ENCODE results near the gene RRP9. TPM values are rescaled to one million over a fixed set of nuclear protein-coding genes. Genes with fewer than 3 reads are reported as not detected.
"Not testable (repeated sequence)": the region's sequence is repeated elsewhere in the genome, so short reads cannot be mapped to it uniquely, and the experiment has no call there.

RRP9 gene
- total RNA-seq, 1 donor from 2014 or later = 95.5 TPM

- intact Hi-C loops (cut with micrococcal nuclease) = no loop called here
- DNase-seq = no peak
- H3K4me1 Mint-ChIP-seq = peaks cover 12% of the 10 kb centered on the region
- H3K27ac Mint-ChIP-seq = no peak overlapping the region
- peaks cover 54% of the 10 kb centered on the region for H3K36me3 Mint-ChIP-seq (ENCODE audit: low read depth)
- no peak overlapping the region for H3K4me3 Mint-ChIP-seq
- no peaks in the 10 kb centered on the region for H3K9me3 Mint-ChIP-seq
- H3K27me3 Mint-ChIP-seq = no peaks in the 10 kb centered on the region
These were observed 6.5 kb downstream of the RRP9 start for GRCh38 chr3:51934991-51935885.

GRCh38 chr3:51934139-51934850 lies 7.4 kb downstream of the RRP9 start:
- H3K4me3 Mint-ChIP-seq = no peak overlapping the region
- H3K36me3 Mint-ChIP-seq (ENCODE audit: low read depth) = peaks cover 52% of the 10 kb centered on the region
- DNase-seq = no peak
- no peaks in the 10 kb centered on the region for H3K27me3 Mint-ChIP-seq
- H3K4me1 Mint-ChIP-seq = peaks cover 10% of the 10 kb centered on the region
- H3K9me3 Mint-ChIP-seq = no peaks in the 10 kb centered on the region
- intact Hi-C loops (cut with micrococcal nuclease) = no loop called here
- H3K27ac Mint-ChIP-seq = no peak overlapping the region

GRCh38 chr3:51933471-51934138 lies 8.1 kb downstream of the RRP9 start:
- Mint-ChIP-seq H3K4me3 (no peak overlapping the region), H3K9me3 (no peaks in the 10 kb centered on the region), H3K27me3 (no peaks in the 10 kb centered on the region), H3K36me3 (ENCODE audit: low read depth) (peaks cover 48% of the 10 kb centered on the region), H3K4me1 (peaks cover 5% of the 10 kb centered on the region), H3K27ac (no peak overlapping the region)
- no peak for DNase-seq
- intact Hi-C loops (cut with micrococcal nuclease) = no loop called here

- Mint-ChIP-seq H3K9me3 (no peaks in the 10 kb centered on the region), H3K36me3 (ENCODE audit: low read depth) (peaks cover 42% of the 10 kb centered on the region), H3K4me1 (peaks cover 2% of the 10 kb centered on the region), H3K27ac (no peak overlapping the region), H3K4me3 (no peak overlapping the region), H3K27me3 (no peaks in the 10 kb centered on the region)
- intact Hi-C loops (cut with micrococcal nuclease) = no loop called here
- DNase-seq = no peak
These were observed 9.0 kb downstream of the RRP9 start for GRCh38 chr3:51932471-51933370.

GRCh38 chr3:51931756-51932155 lies 9.9 kb downstream of the RRP9 start:
- Mint-ChIP-seq H3K36me3 (ENCODE audit: low read depth) (peaks cover 32% of the 10 kb centered on the region), H3K9me3 (no peaks in the 10 kb centered on the region), H3K27ac (no peak overlapping the region), H3K4me3 (no peak overlapping the region), H3K27me3 (no peaks in the 10 kb centered on the region), H3K4me1 (no peaks in the 10 kb centered on the region)
- intact Hi-C loops (cut with micrococcal nuclease) = no loop called here
- DNase-seq = no peak

GRCh38 chr3:51930439-51930838 lies 11.3 kb downstream of the RRP9 start:
- Mint-ChIP-seq H3K9me3 (no peaks in the 10 kb centered on the region), H3K4me3 (no peak overlapping the region), H3K4me1 (no peaks in the 10 kb centered on the region), H3K27me3 (no peaks in the 10 kb centered on the region), H3K36me3 (ENCODE audit: low read depth) (peaks cover 25% of the 10 kb centered on the region), H3K27ac (no peak overlapping the region)
- intact Hi-C loops (cut with micrococcal nuclease) = no loop called here
- no peak for DNase-seq

- Mint-ChIP-seq H3K27me3 (no peaks in the 10 kb centered on the region), H3K27ac (no peak overlapping the region), H3K4me1 (no peaks in the 10 kb centered on the region), H3K9me3 (no peaks in the 10 kb centered on the region), H3K4me3 (no peak overlapping the region), H3K36me3 (ENCODE audit: low read depth) (peaks cover 19% of the 10 kb centered on the region)
- DNase-seq = no peak
- intact Hi-C loops (cut with micrococcal nuclease) = no loop called here
These were observed 12.2 kb downstream of the RRP9 start for GRCh38 chr3:51929420-51930003.

GRCh38 chr3:51928981-51929380 lies 12.7 kb downstream of the RRP9 start:
- H3K36me3 Mint-ChIP-seq (ENCODE audit: low read depth) = peaks cover 16% of the 10 kb centered on the region

GRCh38 chr3:51928438-51928837 lies 13.3 kb downstream of the RRP9 start:
- Mint-ChIP-seq H3K27ac (no peak overlapping the region), H3K36me3 (ENCODE audit: low read depth) (peaks cover 11% of the 10 kb centered on the region), H3K4me3 (no peak overlapping the region), H3K4me1 (no peaks in the 10 kb centered on the region), H3K9me3 (no peaks in the 10 kb centered on the region), H3K27me3 (no peaks in the 10 kb centered on the region)
- intact Hi-C loops (cut with micrococcal nuclease) = no loop called here
- DNase-seq = no peak

More at GRCh38 chr3:51928981-51929380, 12.7 kb downstream of the RRP9 start:
- H3K4me3 Mint-ChIP-seq; H3K27ac Mint-ChIP-seq; intact Hi-C loops (cut with micrococcal nuclease); H3K27me3 Mint-ChIP-seq; H3K4me1 Mint-ChIP-seq; DNase-seq; H3K9me3 Mint-ChIP-seq: not testable (repeated sequence)

GRCh38 chr3:51927061-51927977 lies 14.4 kb downstream of the RRP9 start:
- Mint-ChIP-seq H3K36me3 (ENCODE audit: low read depth) (peaks cover 6% of the 10 kb centered on the region), H3K27ac (no peak overlapping the region), H3K9me3 (no peaks in the 10 kb centered on the region), H3K4me3 (no peak overlapping the region), H3K4me1 (no peaks in the 10 kb centered on the region), H3K27me3 (no peaks in the 10 kb centered on the region)
- no peak for DNase-seq
- intact Hi-C loops (cut with micrococcal nuclease) = no loop called here

- Mint-ChIP-seq H3K36me3 (ENCODE audit: low read depth) (no peaks in the 10 kb centered on the region), H3K4me3 (no peak overlapping the region), H3K4me1 (no peaks in the 10 kb centered on the region), H3K27me3 (peaks cover 15% of the 10 kb centered on the region), H3K27ac (no peak overlapping the region), H3K9me3 (no peaks in the 10 kb centered on the region)
- DNase-seq = no peak
- intact Hi-C loops (cut with micrococcal nuclease) = no loop called here
These were observed 20.6 kb downstream of the RRP9 start for GRCh38 chr3:51921081-51921578.

GRCh38 chr3:51916418-51916817 lies 25.3 kb downstream of the RRP9 start:
- Mint-ChIP-seq H3K4me3 (no peak overlapping the region), H3K27ac (no peak overlapping the region), H3K4me1 (no peaks in the 10 kb centered on the region), H3K36me3 (ENCODE audit: low read depth) (no peaks in the 10 kb centered on the region), H3K9me3 (no peaks in the 10 kb centered on the region), H3K27me3 (peaks cover 14% of the 10 kb centered on the region)
- DNase-seq = no peak
- intact Hi-C loops (cut with micrococcal nuclease) = no loop called here
